Activated T-helper 1 cell treated with anti-CD3 and anti-CD28 coated beads, Interleukin-12 subunit alpha, Interleukin-12 subunit beta, Interleukin-2, Interleukin-4 antibody, amounts not matched to agents 30 ng/mL and 10 ng/mL and 1 ng/mL, durations not matched to agents 14 hours and 24 hours and 36 hours (primary cell): ENCODE results near the gene IL6R. TPM values are rescaled to one million over a fixed set of nuclear protein-coding genes. Genes with fewer than 3 reads are reported as not detected.
"Not testable (repeated sequence)": the region's sequence is repeated elsewhere in the genome, so short reads cannot be mapped to it uniquely, and the experiment has no call there.

Source experiments
- DNase-seq: peaks from one replicate; pipeline ENCODE4 v3.0.0; 2021; ENCODE audit warnings: low spot score
- H3K27ac Mint-ChIP-seq: one replicate; pipeline ENCODE4 v1.8.0; 2021; ENCODE audit warnings: mild to moderate bottlenecking, mixed read lengths
- H3K27me3 Mint-ChIP-seq: one replicate; pipeline ENCODE4 v1.8.0; 2022; ENCODE audit warnings: mild to moderate bottlenecking, moderate library complexity, mixed read lengths; ENCODE audit not compliant: insufficient read depth
- H3K36me3 Mint-ChIP-seq: one replicate; pipeline ENCODE4 v1.8.0; 2021; ENCODE audit warnings: low read depth, mixed read lengths
- H3K4me1 Mint-ChIP-seq: one replicate; pipeline ENCODE4 v1.8.0; 2021; ENCODE audit warnings: low read depth, mixed read lengths
- H3K4me3 Mint-ChIP-seq: one replicate; pipeline ENCODE4 v1.8.0; 2021; ENCODE audit warnings: mild to moderate bottlenecking, moderate library complexity, mixed read lengths
- H3K9me3 Mint-ChIP-seq: one replicate; pipeline ENCODE4 v1.8.0; 2021; ENCODE audit warnings: mixed read lengths
- intact Hi-C: fragments of 100-400 bp; cut with micrococcal nuclease; formaldehyde crosslinking; loops from one replicate; pipeline ENCODE4 v1.15.1; 2024
- total RNA-seq: library from RNA; stranded (reverse); gene quantifications from 2 replicates; pipeline ENCODE4 v1.2.3, GENCODE V29; 2022

Gene IL6R
- total RNA-seq, 1 donor from 2014 or later = 5.0 TPM

DNA sequence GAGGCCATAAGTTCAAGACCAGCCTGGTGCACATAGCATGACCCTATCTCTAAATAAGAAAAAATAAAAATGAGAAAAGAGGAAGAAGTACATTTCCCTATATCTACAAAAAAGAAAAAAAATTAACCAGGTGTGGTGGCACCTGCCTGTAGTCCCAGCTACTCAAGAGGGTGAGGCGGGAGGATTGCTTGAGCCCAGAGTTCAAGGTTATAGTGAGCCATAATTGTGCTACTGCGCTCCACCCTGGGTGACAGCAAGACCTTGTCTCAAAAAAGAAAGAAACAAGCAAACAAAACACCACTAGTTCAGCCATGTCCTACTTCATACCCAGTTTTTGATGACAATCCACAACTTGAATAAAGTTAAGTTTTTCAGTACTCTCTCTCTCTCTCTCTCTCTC lies 66.2 kb downstream of the IL6R start:
- peaks cover under 1% of the 10 kb centered on the region for H3K36me3 Mint-ChIP-seq
- DNase-seq = no peak
- H3K9me3 Mint-ChIP-seq = no peaks in the 10 kb centered on the region

DNA sequence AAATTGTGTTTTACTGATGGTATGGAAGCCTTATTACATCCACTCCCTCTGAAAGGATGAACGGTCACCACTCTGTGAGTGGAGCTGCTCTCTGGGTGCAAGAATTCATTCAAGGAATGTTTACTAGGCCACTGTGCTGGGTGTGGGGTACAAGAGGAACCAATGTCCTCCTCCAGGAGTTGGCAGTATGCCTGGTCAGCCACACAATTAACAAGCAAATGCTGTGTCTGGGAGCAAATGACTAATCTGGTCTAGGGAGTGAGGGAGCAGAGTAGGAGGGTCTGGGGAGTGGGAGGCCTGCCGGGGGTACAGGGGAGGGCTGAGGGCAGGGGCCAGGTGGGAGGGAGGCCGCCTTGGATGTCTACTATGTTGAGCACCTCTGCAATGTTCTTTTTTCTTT lies 69.7 kb downstream of the IL6R start:
- DNase-seq = no peak
- H3K36me3 Mint-ChIP-seq = no peaks in the 10 kb centered on the region
- no peak overlapping the region for H3K27ac Mint-ChIP-seq
- no peaks in the 10 kb centered on the region for H3K9me3 Mint-ChIP-seq
- no peaks in the 10 kb centered on the region for H3K27me3 Mint-ChIP-seq
- H3K4me3 Mint-ChIP-seq = no peak overlapping the region
- intact Hi-C loops = loop anchor here (5.0 kb wide), 4 partner anchors 33 to 462 kb away; partner anchors contain the start of gene PMVK
- H3K4me1 Mint-ChIP-seq = peaks cover 11% of the 10 kb centered on the region

More for the DNA sequence above, 66.2 kb downstream of the IL6R start:
- Mint-ChIP-seq H3K27ac (no peak overlapping the region), H3K27me3 (no peaks in the 10 kb centered on the region), H3K4me3 (no peak overlapping the region), H3K4me1 (peaks cover 18% of the 10 kb centered on the region)
- intact Hi-C loops = no loop called here

DNA sequence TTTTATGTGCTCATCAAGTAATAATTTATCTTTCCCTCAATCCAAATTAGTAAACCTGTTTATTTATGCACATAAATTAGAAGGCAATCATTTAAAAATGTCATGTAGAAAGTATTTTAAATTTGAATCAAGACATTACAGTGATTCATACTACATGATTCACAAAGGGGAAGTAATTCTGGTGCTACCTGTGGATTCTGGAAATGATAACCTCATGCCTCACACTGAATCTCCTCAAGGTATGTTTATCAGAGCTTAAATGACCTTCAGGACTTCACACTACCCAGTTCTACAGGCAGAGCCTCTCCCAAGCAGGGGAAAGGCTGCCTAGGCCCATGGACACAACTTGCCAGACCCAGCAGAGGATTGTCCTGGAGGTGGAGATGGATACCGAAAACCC lies 71.6 kb downstream of the IL6R start:
- H3K36me3 Mint-ChIP-seq = no peaks in the 10 kb centered on the region
- no peak overlapping the region for H3K27ac Mint-ChIP-seq
- intact Hi-C loops = loop anchor here (5.0 kb wide), 4 partner anchors 34 to 461 kb away; partner anchors contain the start of gene PMVK
- H3K9me3 Mint-ChIP-seq = no peaks in the 10 kb centered on the region
- H3K27me3 Mint-ChIP-seq = no peaks in the 10 kb centered on the region
- DNase-seq = no peak
- peaks cover 14% of the 10 kb centered on the region for H3K4me1 Mint-ChIP-seq
- H3K4me3 Mint-ChIP-seq = no peak overlapping the region

DNA sequence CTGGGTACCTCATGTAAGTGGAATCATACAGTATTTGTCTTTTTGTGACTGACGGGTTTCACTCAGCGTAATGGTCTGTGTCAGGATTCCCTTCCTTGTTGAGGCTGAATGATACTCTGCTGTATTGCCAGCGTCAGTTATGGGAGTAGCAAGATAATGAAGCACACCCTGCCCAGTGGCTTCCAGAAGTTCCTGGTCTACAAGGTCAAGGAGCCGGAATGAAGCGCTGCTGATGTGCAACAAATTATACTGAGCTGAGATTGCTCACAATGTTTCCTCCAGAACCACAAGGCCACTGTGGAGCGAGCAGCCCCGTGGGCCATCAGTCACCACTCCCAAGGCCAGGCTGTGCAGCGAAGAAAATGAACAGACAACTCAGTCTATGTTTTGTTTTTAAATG lies 72.9 kb downstream of the IL6R start:
- peaks cover under 1% of the 10 kb centered on the region for H3K27me3 Mint-ChIP-seq
- H3K36me3 Mint-ChIP-seq = no peaks in the 10 kb centered on the region

DNA sequence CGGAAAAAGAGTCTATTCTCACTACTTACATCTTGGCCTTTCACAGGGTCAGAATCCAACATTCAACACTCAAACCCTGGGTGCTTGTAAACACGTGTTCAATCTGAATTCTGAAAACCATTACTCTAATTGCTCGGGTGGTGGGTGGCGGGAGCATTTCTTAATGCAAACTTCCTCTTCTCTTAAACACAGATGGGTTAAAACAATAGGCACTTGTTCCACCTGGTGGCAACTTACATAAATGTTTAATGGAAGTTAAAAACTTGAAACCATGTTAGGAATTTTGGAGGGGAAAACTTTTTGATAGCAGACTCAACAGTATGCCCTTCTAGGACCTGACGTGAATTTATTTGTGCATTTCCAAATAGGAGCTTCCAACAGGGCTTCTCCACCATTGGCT lies 73.5 kb downstream of the IL6R start:
- Mint-ChIP-seq H3K27ac (no peak overlapping the region), H3K27me3 (peaks cover 6% of the 10 kb centered on the region), H3K4me1 (peaks cover 14% of the 10 kb centered on the region), H3K4me3 (no peak overlapping the region), H3K9me3 (no peaks in the 10 kb centered on the region), H3K36me3 (no peaks in the 10 kb centered on the region)
- no peak for DNase-seq
- intact Hi-C loops = loop anchor here (1.0 to 5.0 kb wide), 5 partner anchors 36 to 459 kb away; partner anchors contain the start of genes IL6R and PMVK

More for the DNA sequence above, 72.9 kb downstream of the IL6R start:
- Mint-ChIP-seq H3K27ac (no peak overlapping the region), H3K4me3 (no peak overlapping the region), H3K4me1 (peaks cover 14% of the 10 kb centered on the region), H3K9me3 (no peaks in the 10 kb centered on the region)
- intact Hi-C loops = loop anchor here (5.0 kb wide), 4 partner anchors 36 to 459 kb away; partner anchors contain the start of gene PMVK
- no peak for DNase-seq

DNA sequence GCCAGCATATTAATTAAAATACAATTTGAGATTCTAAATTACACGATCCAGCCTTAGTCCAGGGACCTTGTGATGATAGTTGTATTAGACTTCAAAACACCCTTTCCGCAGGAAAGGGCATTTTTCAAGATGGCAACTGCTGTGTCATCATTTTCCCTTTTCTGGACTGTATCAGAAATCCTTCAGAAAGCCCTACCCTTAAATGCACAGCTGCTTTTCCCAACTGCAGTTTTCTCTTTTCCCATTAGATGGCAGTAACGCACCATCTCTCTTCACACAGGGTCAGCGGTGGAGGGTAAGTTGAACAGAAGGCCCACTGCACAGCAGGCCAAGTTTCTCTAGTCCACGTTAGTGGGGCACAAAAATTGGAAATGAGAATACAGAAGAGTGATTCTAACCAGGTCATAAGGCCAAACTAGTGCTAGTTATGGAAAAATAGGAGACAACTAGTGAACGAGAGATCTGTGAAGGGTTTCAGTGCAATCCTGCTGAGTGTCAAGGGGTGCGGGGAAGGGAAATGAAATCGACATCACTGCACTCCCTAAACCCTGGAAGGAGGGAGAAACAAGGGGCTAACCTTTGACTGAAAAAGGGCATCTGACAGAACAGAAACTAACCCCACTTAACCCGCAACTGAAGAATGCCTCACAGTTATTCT lies 74.8 kb downstream of the IL6R start:
- Mint-ChIP-seq H3K9me3 (no peaks in the 10 kb centered on the region), H3K36me3 (no peaks in the 10 kb centered on the region), H3K27ac (no peak overlapping the region), H3K27me3 (peaks cover 7% of the 10 kb centered on the region), H3K4me3 (no peak overlapping the region), H3K4me1 (peaks cover 14% of the 10 kb centered on the region)
- intact Hi-C loops = loop anchor here (1.0 to 10.0 kb wide), 9 partner anchors 38 to 605 kb away; partner anchors contain the start of genes IL6R and PMVK
- DNase-seq = peak; percentile 59

DNA sequence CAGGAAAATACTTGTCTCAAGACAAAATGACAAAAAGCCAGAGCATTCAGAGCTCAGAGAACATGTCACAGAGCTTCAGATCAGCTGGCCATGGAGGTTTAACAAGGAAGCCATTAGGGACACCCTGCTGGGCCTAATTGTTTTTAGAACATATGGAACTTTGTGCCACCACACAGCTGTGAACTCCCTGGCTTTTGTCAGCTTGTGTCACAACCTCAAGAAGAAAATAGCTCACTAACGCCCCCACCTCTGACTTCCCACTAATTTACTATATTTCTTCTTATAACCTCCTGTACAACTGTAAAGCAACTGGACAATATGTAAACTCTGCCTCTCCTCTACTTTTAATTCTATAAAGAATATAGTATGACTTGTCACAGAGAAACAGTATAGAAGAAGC lies 75.9 kb downstream of the IL6R start:
- intact Hi-C loops = loop anchor here (5.0 to 10.0 kb wide), 3 partner anchors 396 to 604 kb away; no protein-coding TSS in a partner anchor
- Mint-ChIP-seq H3K4me3 (no peak overlapping the region), H3K36me3 (no peaks in the 10 kb centered on the region), H3K27me3 (peaks cover 12% of the 10 kb centered on the region), H3K27ac (no peak overlapping the region), H3K9me3 (no peaks in the 10 kb centered on the region), H3K4me1 (peaks cover 14% of the 10 kb centered on the region)
- no peak for DNase-seq

DNA sequence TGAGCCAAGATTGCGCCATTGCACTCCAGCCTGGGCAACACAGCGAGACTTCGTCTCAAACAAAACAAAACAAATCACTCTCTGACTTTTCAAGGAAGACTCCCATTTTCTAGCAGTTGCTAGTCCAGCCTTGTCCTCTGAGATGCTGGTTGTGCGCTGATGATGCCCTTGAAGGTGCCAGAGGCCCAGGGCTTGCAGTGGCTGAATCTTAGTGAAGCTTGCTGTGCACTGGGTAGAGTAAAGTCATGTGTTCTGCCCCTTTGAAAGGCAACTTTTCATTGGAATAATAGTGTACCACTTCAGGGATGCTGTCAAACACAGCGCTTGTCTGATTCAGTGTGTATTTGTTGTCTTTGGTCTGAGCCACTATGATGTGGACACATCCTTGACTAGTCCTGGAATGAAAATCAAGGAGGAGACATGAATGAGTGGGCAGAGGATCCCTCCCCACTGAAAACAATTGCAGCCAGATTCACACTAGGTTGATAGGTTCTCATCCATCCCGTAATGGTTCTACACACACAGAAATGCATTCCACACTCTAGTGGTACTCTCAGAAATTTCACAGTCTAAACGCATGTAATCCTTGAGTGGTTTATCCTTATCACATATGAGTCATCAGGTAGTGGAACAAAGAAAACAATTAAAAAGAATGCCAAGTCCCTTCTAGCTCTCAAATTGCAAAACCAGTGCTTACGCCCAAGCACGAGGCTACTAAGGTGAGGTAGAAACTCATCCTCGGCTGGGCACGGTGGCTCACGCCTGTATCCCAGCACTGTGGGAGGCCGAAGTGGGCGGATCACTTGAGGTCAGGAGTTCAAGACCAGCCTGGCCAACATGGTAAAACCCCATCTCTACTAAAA lies 79.0 kb downstream of the IL6R start:
- intact Hi-C loops = loop anchor here (5.0 to 10.0 kb wide), 3 partner anchors 393 to 601 kb away; no protein-coding TSS in a partner anchor
- Mint-ChIP-seq H3K27me3 (peaks cover 16% of the 10 kb centered on the region), H3K4me1 (peaks cover 6% of the 10 kb centered on the region)

DNA sequence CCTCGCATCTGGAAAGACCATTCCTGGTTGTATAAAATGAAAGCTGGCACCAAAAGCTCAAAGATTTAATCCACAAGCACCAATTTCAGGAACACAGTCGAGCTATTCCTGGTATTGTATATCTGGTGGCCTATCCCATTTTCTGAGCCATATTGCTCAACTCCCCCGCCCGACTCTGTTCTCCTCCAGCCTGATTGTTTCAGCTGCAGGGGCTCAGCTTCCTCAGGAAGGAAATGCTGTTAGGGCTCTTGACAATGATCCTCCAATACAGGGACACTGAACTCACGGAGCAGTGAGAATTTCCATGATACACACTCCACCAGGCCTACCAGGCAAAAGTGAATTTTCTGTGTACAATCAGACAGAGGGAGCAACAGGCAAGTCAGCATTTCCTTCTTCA lies 80.0 kb downstream of the IL6R start:
- H3K4me3 Mint-ChIP-seq = no peak overlapping the region
- peaks cover under 1% of the 10 kb centered on the region for H3K4me1 Mint-ChIP-seq
- peaks cover 16% of the 10 kb centered on the region for H3K27me3 Mint-ChIP-seq
- no peaks in the 10 kb centered on the region for H3K9me3 Mint-ChIP-seq
- no peak overlapping the region for H3K27ac Mint-ChIP-seq
- intact Hi-C loops = loop anchor here (10.0 kb wide), 1 partner anchor 600 kb away; no protein-coding TSS in a partner anchor
- no peak for DNase-seq
- H3K36me3 Mint-ChIP-seq = no peaks in the 10 kb centered on the region

More for the DNA sequence above, 79.0 kb downstream of the IL6R start:
- no peak overlapping the region for H3K4me3 Mint-ChIP-seq
- no peak for DNase-seq
- no peaks in the 10 kb centered on the region for H3K36me3 Mint-ChIP-seq
- H3K9me3 Mint-ChIP-seq = no peaks in the 10 kb centered on the region
- no peak overlapping the region for H3K27ac Mint-ChIP-seq

DNA sequence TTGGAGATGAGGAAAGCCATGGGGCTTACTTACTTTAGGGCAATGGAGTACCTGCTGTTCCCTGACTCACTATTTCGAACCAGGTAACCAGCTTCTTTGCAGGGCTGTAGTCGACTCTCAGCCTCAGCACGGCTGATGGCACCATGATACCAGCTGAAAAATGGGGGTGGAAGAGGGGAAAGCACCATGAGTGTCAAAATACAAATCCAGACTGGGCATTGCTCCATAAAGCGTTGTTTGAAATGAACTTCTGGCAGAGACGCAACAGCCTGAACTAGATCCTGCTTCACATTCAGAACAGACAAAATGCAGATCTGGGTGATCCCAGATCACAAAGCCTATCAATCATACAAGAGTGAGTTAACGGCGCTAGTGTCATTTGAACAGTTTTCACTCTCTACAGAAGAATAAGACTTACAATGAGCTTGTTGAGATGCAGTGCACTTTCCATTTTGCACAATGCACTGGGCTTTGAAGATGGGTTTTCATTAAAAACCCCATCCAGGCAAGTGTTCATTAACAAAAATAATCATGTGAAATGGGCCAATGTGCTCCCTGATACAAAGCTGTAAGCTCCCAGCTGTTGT lies 80.9 kb downstream of the IL6R start:
- H3K9me3 Mint-ChIP-seq = no peaks in the 10 kb centered on the region
- H3K36me3 Mint-ChIP-seq = no peaks in the 10 kb centered on the region
- intact Hi-C loops = loop anchor here (10.0 kb wide), 1 partner anchor 599 kb away; no protein-coding TSS in a partner anchor

DNA sequence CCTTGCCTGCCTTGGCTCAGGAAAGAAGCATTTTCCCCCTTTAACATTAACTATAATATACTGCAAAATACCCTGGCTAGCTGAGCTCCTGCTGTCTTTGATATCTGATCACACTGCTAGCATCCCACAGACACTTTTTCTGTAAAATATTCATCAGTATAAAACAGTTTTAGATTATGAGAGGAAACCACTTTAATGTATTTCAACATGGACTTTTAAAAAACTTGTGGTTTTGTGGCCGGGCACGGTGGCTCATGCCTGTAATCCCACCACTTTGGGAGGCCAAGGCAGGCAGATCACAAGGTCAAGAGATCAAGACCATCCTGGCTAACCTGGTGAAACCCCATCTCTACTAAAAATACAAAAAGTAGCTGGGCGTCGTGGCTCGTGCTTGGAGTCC lies 81.6 kb downstream of the IL6R start:
- H3K4me1 Mint-ChIP-seq, H3K27ac Mint-ChIP-seq: not testable (repeated sequence)

More for the DNA sequence above, 80.9 kb downstream of the IL6R start:
- H3K4me1 Mint-ChIP-seq = no peaks in the 10 kb centered on the region
- H3K27me3 Mint-ChIP-seq = peaks cover 23% of the 10 kb centered on the region
- H3K27ac Mint-ChIP-seq = no peak overlapping the region
- no peak for DNase-seq
- H3K4me3 Mint-ChIP-seq = no peak overlapping the region

DNA sequence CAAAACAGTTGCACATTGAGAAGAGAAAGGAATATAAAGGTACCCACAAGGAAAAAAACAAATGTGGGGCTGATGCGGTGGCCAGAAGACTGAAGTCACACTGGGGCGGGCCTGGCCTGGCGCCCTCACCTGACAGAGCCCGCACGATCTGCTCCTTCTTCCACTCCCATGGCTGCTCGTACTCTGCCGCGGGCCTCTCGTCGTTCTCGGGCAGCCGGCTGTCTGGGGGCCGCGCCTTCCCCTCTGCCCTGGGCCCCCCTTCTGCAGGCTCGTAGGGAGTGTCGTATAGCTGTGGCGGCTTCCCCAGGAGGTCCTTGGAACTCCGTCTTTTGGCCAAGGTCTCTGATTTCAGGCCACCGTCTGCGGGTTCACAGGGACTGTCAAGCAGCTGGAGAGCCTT lies 83.8 kb downstream of the IL6R start:
- peaks cover 18% of the 10 kb centered on the region for H3K4me1 Mint-ChIP-seq
- no peak overlapping the region for H3K27ac Mint-ChIP-seq
- no peak overlapping the region for H3K4me3 Mint-ChIP-seq
- no peaks in the 10 kb centered on the region for H3K36me3 Mint-ChIP-seq
- intact Hi-C loops = loop anchor here (10.0 kb wide), 1 partner anchor 596 kb away; no protein-coding TSS in a partner anchor
- no peaks in the 10 kb centered on the region for H3K9me3 Mint-ChIP-seq
- peaks cover 20% of the 10 kb centered on the region for H3K27me3 Mint-ChIP-seq
- no peak for DNase-seq

More for the DNA sequence above, 81.6 kb downstream of the IL6R start:
- DNase-seq, H3K36me3 Mint-ChIP-seq, H3K9me3 Mint-ChIP-seq, H3K4me3 Mint-ChIP-seq: not testable (repeated sequence)
- intact Hi-C loops = loop anchor here (10.0 kb wide), 1 partner anchor 598 kb away; no protein-coding TSS in a partner anchor
- H3K27me3 Mint-ChIP-seq = peaks cover 26% of the 10 kb centered on the region
